ENCODE data around the gene PRC1. TPM values are rescaled to one million over a fixed set of nuclear protein-coding genes. Genes with fewer than 3 reads are reported as not detected.

PRC1 gene
- total RNA-seq, 1 experiment from 2014 or later = 75.7 TPM

DNA sequence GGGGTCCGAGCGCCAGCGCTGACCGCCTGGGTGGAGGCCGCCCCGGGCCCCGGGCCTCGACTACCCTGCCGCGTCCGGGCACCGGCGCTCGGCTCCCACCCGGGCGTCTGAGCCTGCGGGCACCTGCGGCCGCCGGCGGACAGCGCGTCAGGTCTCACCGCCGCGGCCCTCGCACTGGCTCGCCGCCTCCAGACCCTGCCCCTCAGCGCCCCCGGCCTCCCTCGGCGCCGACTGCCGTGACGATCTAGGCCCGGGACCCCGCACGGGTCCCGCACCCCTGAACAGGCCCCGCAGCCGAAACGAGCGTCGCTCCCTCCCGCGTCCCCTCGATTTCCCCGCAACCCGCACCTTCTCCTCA is 297 bp downstream of the PRC1 start:
- H3K27ac ChIP-seq (ENCODE audit: insufficient read length, low read depth, low read length) = no peak overlapping the region

More for the DNA sequence above, 297 bp downstream of the PRC1 start:
- H3K23ac ChIP-seq (ENCODE audit: insufficient read length, low read depth, low read length) = no peak overlapping the region
- no peaks in the 10 kb centered on the region for H4K20me1 ChIP-seq (ENCODE audit: control insufficient read depth, insufficient read depth, insufficient read length)
- Mint-ChIP-seq H3K27me3 (ENCODE audit: low read depth) (peaks cover 3% of the 10 kb centered on the region; the same call in 1 of the 2 replicates), H3K27ac (peak overlapping the region; percentile 95 to 100 (median 99)), H3K4me3 (peak overlapping the region; percentile 99 to 100), H3K36me3 (ENCODE audit: insufficient read depth in 1 of 3, low read depth in 3 of 3) (peaks cover 7 to 27% (median 24%) of the 10 kb centered on the region in 3 experiments; a peak in 6 of 7 replicates), H3K9me3 (peaks cover 0 to 2% of the 10 kb centered on the region in 2 experiments; a peak in 2 of 5 replicates), H3K4me1 (peaks cover 16 to 26% of the 10 kb centered on the region in 2 experiments)
- peaks cover 3% of the 10 kb centered on the region for H3K79me1 ChIP-seq (ENCODE audit: insufficient read depth, low read depth, low read length, poor library complexity, severe bottlenecking)
- no peak overlapping the region for H4K5ac ChIP-seq (ENCODE audit: insufficient read length, low read depth, low read length)
- H3K4ac ChIP-seq (ENCODE audit: low read depth, low read length) = no peak overlapping the region
- H3K9me3 ChIP-seq (ENCODE audit: control insufficient read depth, low read depth, low read length) = no peaks in the 10 kb centered on the region
- TF ChIP-seq, protein P1, sequence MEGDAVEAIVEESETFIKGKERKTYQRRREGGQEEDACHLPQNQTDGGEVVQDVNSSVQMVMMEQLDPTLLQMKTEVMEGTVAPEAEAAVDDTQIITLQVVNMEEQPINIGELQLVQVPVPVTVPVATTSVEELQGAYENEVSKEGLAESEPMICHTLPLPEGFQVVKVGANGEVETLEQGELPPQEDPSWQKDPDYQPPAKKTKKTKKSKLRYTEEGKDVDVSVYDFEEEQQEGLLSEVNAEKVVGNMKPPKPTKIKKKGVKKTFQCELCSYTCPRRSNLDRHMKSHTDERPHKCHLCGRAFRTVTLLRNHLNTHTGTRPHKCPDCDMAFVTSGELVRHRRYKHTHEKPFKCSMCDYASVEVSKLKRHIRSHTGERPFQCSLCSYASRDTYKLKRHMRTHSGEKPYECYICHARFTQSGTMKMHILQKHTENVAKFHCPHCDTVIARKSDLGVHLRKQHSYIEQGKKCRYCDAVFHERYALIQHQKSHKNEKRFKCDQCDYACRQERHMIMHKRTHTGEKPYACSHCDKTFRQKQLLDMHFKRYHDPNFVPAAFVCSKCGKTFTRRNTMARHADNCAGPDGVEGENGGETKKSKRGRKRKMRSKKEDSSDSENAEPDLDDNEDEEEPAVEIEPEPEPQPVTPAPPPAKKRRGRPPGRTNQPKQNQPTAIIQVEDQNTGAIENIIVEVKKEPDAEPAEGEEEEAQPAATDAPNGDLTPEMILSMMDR (conservative IDR thresholded peaks at IDR 0.05) = no peak
- no peak overlapping the region for H2BK5ac ChIP-seq (ENCODE audit: insufficient read length, low read length)
- H2AFZ ChIP-seq (ENCODE audit: low read length) = no peak overlapping the region
- peak overlapping the region; percentile 92 for H3K14ac ChIP-seq (ENCODE audit: insufficient read depth, low read length)
- no CpG with 5 or more reads among the region's 50 CpGs for WGBS (ENCODE audit: extremely low coverage, insufficient read length, low lambda C conversion rate)
- H4K8ac ChIP-seq (replicated peaks; ENCODE audit: insufficient read length, low read depth, low read length) = no peak overlapping the region
- peak overlapping the region; percentile 84 for H3K9ac ChIP-seq (ENCODE audit: extremely low read depth, insufficient read length, low read length)
- no peak overlapping the region for H3T11ph ChIP-seq (ENCODE audit: low read length)
- no peaks in the 10 kb centered on the region for H3K4me1 ChIP-seq (ENCODE audit: insufficient read depth, low read length)
- H3K79me2 ChIP-seq (ENCODE audit: insufficient read depth, low read length) = peaks cover 32% of the 10 kb centered on the region; the same call in 1 of the 2 replicates
- H2AK5ac ChIP-seq (ENCODE audit: insufficient read length, low read length) = no peak overlapping the region
- DNase-seq = no peak
- peak overlapping the region; percentile 88 for H3K4me2 ChIP-seq (ENCODE audit: insufficient read depth, insufficient read length, low read length)
- H3K56ac ChIP-seq (ENCODE audit: insufficient read length, low read depth, low read length) = no peak overlapping the region
- H4K91ac ChIP-seq (ENCODE audit: insufficient read length, low read depth, low read length) = no peak overlapping the region
- H2BK15ac ChIP-seq (ENCODE audit: low read depth, low read length) = no peak overlapping the region
- H3K23me2 ChIP-seq (ENCODE audit: insufficient read length, low read depth, low read length, poor library complexity, severe bottlenecking) = peaks cover 3% of the 10 kb centered on the region
- no peaks in the 10 kb centered on the region for H3K27me3 ChIP-seq (ENCODE audit: insufficient read depth, low read length)
- no peak overlapping the region for H2BK12ac ChIP-seq (ENCODE audit: insufficient read length, low read depth, low read length)
- H3K18ac ChIP-seq (ENCODE audit: insufficient read length, low read depth, low read length) = peak overlapping the region; percentile 85
- H2BK20ac ChIP-seq (ENCODE audit: low read depth, low read length, poor library complexity, severe bottlenecking) = no peak overlapping the region
- no peak overlapping the region for H2BK120ac ChIP-seq (ENCODE audit: low read depth, low read length, poor library complexity, severe bottlenecking)

All from H9 (cell line).